LNCaP clone FGC (cell line): Measurements from ENCODE around the gene GNB2.
A peak's percentile ranks its signal among the peaks of the same experiment; 100 is the strongest.
"Not testable (repeated sequence)": the region's sequence is repeated elsewhere in the genome, so short reads cannot be mapped to it uniquely, and the experiment has no call there.

Experiments
- DNase-seq: peaks from one replicate; pipeline ENCODE4 v3.0.0-alpha.2; 2011; ENCODE audit warnings: low read depth
- H3K4me3 ChIP-seq: 2 replicates; pipeline ENCODE4 v1.5.1; 2011; ENCODE audit warnings: mild to moderate bottlenecking, low read depth, low read length, control low read depth
- CTCF ChIP-seq: IDR thresholded peaks from 2 replicates; pipeline ENCODE4 v1.5.1; 2012; ENCODE audit warnings: mild to moderate bottlenecking; ENCODE audit not compliant: control insufficient read depth, insufficient read depth; ENCODE audit errors: extremely low read depth

GNB2 gene

GRCh38 chr7:100708395-100708794 is 34.9 kb downstream of the GNB2 start:
- DNase-seq, result no peak
- TF ChIP-seq CTCF, result no peak
- no peak overlapping the region for H3K4me3 ChIP-seq

GRCh38 chr7:100710452-100710851 is 36.9 kb downstream of the GNB2 start:
- TF ChIP-seq CTCF, result no peak
- H3K4me3 ChIP-seq, result no peak overlapping the region
- no peak for DNase-seq

GRCh38 chr7:100711369-100711768 is 37.8 kb downstream of the GNB2 start:
- no peak for DNase-seq
- no peak for TF ChIP-seq CTCF
- no peak overlapping the region for H3K4me3 ChIP-seq

GRCh38 chr7:100714725-100715124 is 41.2 kb downstream of the GNB2 start:
- no peak overlapping the region for H3K4me3 ChIP-seq
- TF ChIP-seq CTCF, result no peak
- DNase-seq, result no peak

- not testable (repeated sequence) for DNase-seq, H3K4me3 ChIP-seq
Observed at GRCh38 chr7:100717073-100717472, 43.5 kb downstream of the GNB2 start.

GRCh38 chr7:100719523-100720278 is 46.2 kb downstream of the GNB2 start:
- TF ChIP-seq CTCF, result 0 out of 2 replicates have a peak, but pooled peaks have one; percentile 9
- no peak for DNase-seq
- H3K4me3 ChIP-seq, result no peak overlapping the region

- no peak for TF ChIP-seq CTCF
- no peak for DNase-seq
- no peak within 1 kb of the TSS for H3K4me3 ChIP-seq
Observed at GRCh38 chr7:100720279-100720670, 46.7 kb downstream of the GNB2 start, which contains the start of gene EPO. Gene EPO, plus strand, starts transcription at chr7:100720468. Its CDS starts 513 bp downstream, at chr7:100720981.
